WTC11 (cell line): Measurements from ENCODE around the gene THSD4.

Experiments used
- ATF3 ChIP-seq: sonication (generic); formaldehyde crosslinking; conservative IDR thresholded peaks from 2 replicates; pipeline ENCODE4 v1.8.1; 2022; ENCODE audit warnings: mild to moderate bottlenecking, missing genetic modification reagents
- ESRRA ChIP-seq: sonication (generic); formaldehyde crosslinking; IDR thresholded peaks from 2 replicates; pipeline ENCODE4 v1.8.1; 2022; ENCODE audit warnings: mild to moderate bottlenecking, missing genetic modification reagents, borderline replicate concordance
- FOXJ3 ChIP-seq: sonication (generic); formaldehyde crosslinking; IDR thresholded peaks from 2 replicates; pipeline ENCODE4 v1.9.0; 2021; ENCODE audit warnings: missing genetic modification reagents, mild to moderate bottlenecking, borderline replicate concordance
- NR3C1 ChIP-seq: sonication (generic); formaldehyde crosslinking; conservative IDR thresholded peaks from 2 replicates; pipeline ENCODE4 v1.8.1; 2023; ENCODE audit warnings: low read depth, mild to moderate bottlenecking, missing genetic modification reagents
- OVOL2 ChIP-seq: fragments of 250-450 bp; sonication (Bioruptor Pico); IDR thresholded peaks from 2 replicates; pipeline ENCODE4 v1.9.0; 2021; ENCODE audit warnings: mild to moderate bottlenecking, borderline replicate concordance
- SP1 ChIP-seq: sonication (generic); formaldehyde crosslinking; conservative IDR thresholded peaks from 2 replicates; pipeline ENCODE4 v1.8.1; 2022; ENCODE audit warnings: missing genetic modification reagents
- TEAD4 ChIP-seq: sonication (generic); formaldehyde crosslinking; IDR thresholded peaks from 2 replicates; pipeline ENCODE4 v1.8.0; 2022; ENCODE audit warnings: mild to moderate bottlenecking, missing genetic modification reagents
- ZNF121 ChIP-seq: sonication (generic); formaldehyde crosslinking; IDR thresholded peaks from 2 replicates; pipeline ENCODE4 v1.8.0; 2023; ENCODE audit warnings: missing genetic modification reagents
- ZNF263 ChIP-seq: sonication (generic); formaldehyde crosslinking; IDR thresholded peaks from 2 replicates; pipeline ENCODE4 v1.8.1; 2022; ENCODE audit warnings: low read depth, mild to moderate bottlenecking, moderate library complexity, missing genetic modification reagents
- TF ChIP-seq, protein P1 (sequence below): fragments of 200-600 bp; IDR thresholded peaks from 2 replicates; pipeline ENCODE4 v1.8.0; 2022; ENCODE audit warnings: antibody characterized with exemption
- TF ChIP-seq, protein P2 (sequence below): sonication (generic); formaldehyde crosslinking; IDR thresholded peaks from 2 replicates; pipeline ENCODE4 v1.8.1; 2023; ENCODE audit warnings: mild to moderate bottlenecking, moderate library complexity, missing genetic modification reagents

- TF ChIP-seq FOXJ3 (CRISPR knock-in tag) = no peak
- TF ChIP-seq, protein P1, sequence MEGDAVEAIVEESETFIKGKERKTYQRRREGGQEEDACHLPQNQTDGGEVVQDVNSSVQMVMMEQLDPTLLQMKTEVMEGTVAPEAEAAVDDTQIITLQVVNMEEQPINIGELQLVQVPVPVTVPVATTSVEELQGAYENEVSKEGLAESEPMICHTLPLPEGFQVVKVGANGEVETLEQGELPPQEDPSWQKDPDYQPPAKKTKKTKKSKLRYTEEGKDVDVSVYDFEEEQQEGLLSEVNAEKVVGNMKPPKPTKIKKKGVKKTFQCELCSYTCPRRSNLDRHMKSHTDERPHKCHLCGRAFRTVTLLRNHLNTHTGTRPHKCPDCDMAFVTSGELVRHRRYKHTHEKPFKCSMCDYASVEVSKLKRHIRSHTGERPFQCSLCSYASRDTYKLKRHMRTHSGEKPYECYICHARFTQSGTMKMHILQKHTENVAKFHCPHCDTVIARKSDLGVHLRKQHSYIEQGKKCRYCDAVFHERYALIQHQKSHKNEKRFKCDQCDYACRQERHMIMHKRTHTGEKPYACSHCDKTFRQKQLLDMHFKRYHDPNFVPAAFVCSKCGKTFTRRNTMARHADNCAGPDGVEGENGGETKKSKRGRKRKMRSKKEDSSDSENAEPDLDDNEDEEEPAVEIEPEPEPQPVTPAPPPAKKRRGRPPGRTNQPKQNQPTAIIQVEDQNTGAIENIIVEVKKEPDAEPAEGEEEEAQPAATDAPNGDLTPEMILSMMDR = no peak
- TF ChIP-seq ZNF263 (CRISPR knock-in tag) = no peak
- TF ChIP-seq TEAD4 (CRISPR knock-in tag) = no peak
- TF ChIP-seq ZNF121 (CRISPR knock-in tag) = no peak
- TF ChIP-seq OVOL2 (CRISPR knock-in tag) = no peak
- no peak for TF ChIP-seq SP1
- no peak for TF ChIP-seq ESRRA (CRISPR knock-in tag)
- TF ChIP-seq NR3C1 = no peak
- TF ChIP-seq, protein P2, sequence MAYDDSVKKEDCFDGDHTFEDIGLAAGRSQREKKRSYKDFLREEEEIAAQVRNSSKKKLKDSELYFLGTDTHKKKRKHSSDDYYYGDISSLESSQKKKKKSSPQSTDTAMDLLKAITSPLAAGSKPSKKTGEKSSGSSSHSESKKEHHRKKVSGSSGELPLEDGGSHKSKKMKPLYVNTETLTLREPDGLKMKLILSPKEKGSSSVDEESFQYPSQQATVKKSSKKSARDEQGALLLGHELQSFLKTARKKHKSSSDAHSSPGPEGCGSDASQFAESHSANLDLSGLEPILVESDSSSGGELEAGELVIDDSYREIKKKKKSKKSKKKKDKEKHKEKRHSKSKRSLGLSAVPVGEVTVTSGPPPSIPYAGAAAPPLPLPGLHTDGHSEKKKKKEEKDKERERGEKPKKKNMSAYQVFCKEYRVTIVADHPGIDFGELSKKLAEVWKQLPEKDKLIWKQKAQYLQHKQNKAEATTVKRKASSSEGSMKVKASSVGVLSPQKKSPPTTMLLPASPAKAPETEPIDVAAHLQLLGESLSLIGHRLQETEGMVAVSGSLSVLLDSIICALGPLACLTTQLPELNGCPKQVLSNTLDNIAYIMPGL (CRISPR knock-in tag) = no peak
- TF ChIP-seq ATF3 (CRISPR knock-in tag) = no peak
Observed at GRCh38 chr15:71564217-71564616, 448.9 kb downstream of the THSD4 start.
